GM18505 (cell line): ENCODE data around the gene THRB.

ENCODE experiments used
- ATAC-seq: cut with Tn5 transposase; IDR thresholded peaks from one replicate; pipeline ENCODE4 v1.9.1; 2021; ENCODE audit not compliant: unreplicated experiment
- POLR2A ChIP-seq: IDR thresholded peaks from 4 replicates; pipeline ENCODE4 v1.6.1; 2011; ENCODE audit warnings: borderline replicate concordance; ENCODE audit not compliant: insufficient read depth, insufficient read length; ENCODE audit errors: extremely low read depth

Gene THRB

GRCh38 chr3:24229468-24230221 lies 265.0 kb downstream of the THRB start:
- ATAC-seq, result no peak
- TF ChIP-seq POLR2A, result no peak

GRCh38 chr3:24227635-24228034 lies 267.0 kb downstream of the THRB start:
- no peak for ATAC-seq
- no peak for TF ChIP-seq POLR2A

GRCh38 chr3:24226397-24226796 lies 268.3 kb downstream of the THRB start:
- no peak for ATAC-seq
- TF ChIP-seq POLR2A, result no peak

- ATAC-seq, result no peak
- TF ChIP-seq POLR2A, result no peak
Observed at GRCh38 chr3:24225385-24225950, 269.2 kb downstream of the THRB start.

GRCh38 chr3:24224666-24225384 lies 269.8 kb downstream of the THRB start:
- ATAC-seq, result no peak

GRCh38 chr3:24222165-24222805 lies 272.4 kb downstream of the THRB start:
- no peak for ATAC-seq
- no peak for TF ChIP-seq POLR2A

More at GRCh38 chr3:24224666-24225384, 269.8 kb downstream of the THRB start:
- no peak for TF ChIP-seq POLR2A

- ATAC-seq, result no peak
- TF ChIP-seq POLR2A, result no peak
Observed at GRCh38 chr3:24220859-24221657, 273.6 kb downstream of the THRB start.

- no peak for ATAC-seq
- no peak for TF ChIP-seq POLR2A
Observed at GRCh38 chr3:24215502-24215901, 279.1 kb downstream of the THRB start.

- no peak for ATAC-seq
- TF ChIP-seq POLR2A, result no peak
Observed at GRCh38 chr3:24211381-24211780, 283.3 kb downstream of the THRB start.

- TF ChIP-seq POLR2A, result no peak
- no peak for ATAC-seq
Observed at GRCh38 chr3:24202071-24202470, 292.6 kb downstream of the THRB start.

- no peak for TF ChIP-seq POLR2A
Observed at GRCh38 chr3:24201301-24201700, 293.3 kb downstream of the THRB start.

GRCh38 chr3:24199775-24200247 lies 294.8 kb downstream of the THRB start:
- TF ChIP-seq POLR2A, result no peak
- no peak for ATAC-seq

More at GRCh38 chr3:24201301-24201700, 293.3 kb downstream of the THRB start:
- ATAC-seq, result no peak
